ENCODE results near the gene NCOA7. TPM values are rescaled to one million over a fixed set of nuclear protein-coding genes. Genes with fewer than 3 reads are reported as not detected.

Gene NCOA7
- total and polyA plus RNA-seq, 8 donors: 7.4 to 66.7 (median 14.1) TPM

- no peak for TF ChIP-seq CTCF (IDR thresholded peaks at IDR 0.05)
- no peak for FAIRE-seq
- H3K9me3 ChIP-seq: no peaks in the 10 kb centered on the region
These were observed 154.1 kb downstream of the NCOA7 start for GRCh38 chr6:125944896-125945295.

GRCh38 chr6:125945378-125946141 is 154.8 kb downstream of the NCOA7 start:
- peaks cover 20 to 56% (median 46%) of the 10 kb centered on the region in 3 donors for H3K4me1 ChIP-seq
- no peaks in the 10 kb centered on the region for H3K9me3 ChIP-seq
- no peak for TF ChIP-seq CTCF (IDR thresholded peaks at IDR 0.05)
- no peak for DNase-seq
- intact Hi-C loops (cut with DNase I): no loop called here
- 69 to 70% methylated on average over 1 of the region's 1 CpG for WGBS, 2 donors
- H3K27ac ChIP-seq: peak overlapping the region in 3 of 4 donors; percentile 36 to 95 (median 91)
- H3K27me3 ChIP-seq: no peaks in the 10 kb centered on the region
- H3K36me3 ChIP-seq: no peaks in the 10 kb centered on the region
- peak in 3 of 4 donors; percentile 16 to 21 (median 19) for ATAC-seq
- no peak for FAIRE-seq
- H3K4me3 ChIP-seq: no peak overlapping the region

More at GRCh38 chr6:125944896-125945295, 154.1 kb downstream of the NCOA7 start:
- H3K36me3 ChIP-seq: no peaks in the 10 kb centered on the region
- DNase-seq (no peak), ATAC-seq (no peak)
- intact Hi-C loops (cut with DNase I): no loop called here
- no peak overlapping the region for H3K4me3 ChIP-seq
- peaks cover 20 to 56% (median 46%) of the 10 kb centered on the region in 3 donors for H3K4me1 ChIP-seq
- WGBS, 2 donors: 20 to 39% methylated on average over 1 of the region's 1 CpG
- H3K27me3 ChIP-seq: no peaks in the 10 kb centered on the region
- peak overlapping the region; percentile 16 to 95 (median 64) for H3K27ac ChIP-seq

GRCh38 chr6:125947615-125948014 is 156.9 kb downstream of the NCOA7 start:
- ATAC-seq (no peak), FAIRE-seq (no peak), DNase-seq (no peak)
- Histone ChIP-seq H3K4me1 (peaks cover 20 to 42% (median 38%) of the 10 kb centered on the region in 3 donors), H3K36me3 (no peaks in the 10 kb centered on the region), H3K27ac (peak overlapping the region in 1 of 4 donors; percentile 91), H3K27me3 (no peaks in the 10 kb centered on the region), H3K9me3 (no peaks in the 10 kb centered on the region), H3K4me3 (no peak overlapping the region)
- TF ChIP-seq CTCF (IDR thresholded peaks at IDR 0.05): no peak
- intact Hi-C loops (cut with DNase I): no loop called here
- 89% methylated on average over 2 of the region's 2 CpGs for WGBS, 2 donors

GRCh38 chr6:125948455-125948854 is 157.7 kb downstream of the NCOA7 start:
- Histone ChIP-seq H3K4me1 (peaks cover 18 to 33% (median 29%) of the 10 kb centered on the region in 3 donors), H3K36me3 (no peaks in the 10 kb centered on the region), H3K27ac (no peak overlapping the region), H3K27me3 (no peaks in the 10 kb centered on the region), H3K9me3 (no peaks in the 10 kb centered on the region), H3K4me3 (no peak overlapping the region)
- TF ChIP-seq CTCF (IDR thresholded peaks at IDR 0.05): no peak
- FAIRE-seq: no peak
- WGBS, 2 donors: 84 to 87% methylated on average over 3 of the region's 3 CpGs
- intact Hi-C loops (cut with DNase I): no loop called here
- ATAC-seq: no peak
- no peak for DNase-seq

GRCh38 chr6:125949069-125949468 is 158.3 kb downstream of the NCOA7 start:
- ATAC-seq: no peak
- no peaks in the 10 kb centered on the region for H3K27me3 ChIP-seq
- H3K9me3 ChIP-seq: no peaks in the 10 kb centered on the region
- no peak overlapping the region for H3K4me3 ChIP-seq
- WGBS, 2 donors: 85 to 91% methylated on average over 2 of the region's 2 CpGs
- intact Hi-C loops (cut with DNase I): no loop called here
- H3K4me1 ChIP-seq: peaks cover 13 to 27% (median 23%) of the 10 kb centered on the region in 3 donors
- DNase-seq: no peak
- no peak for TF ChIP-seq CTCF (IDR thresholded peaks at IDR 0.05)
- no peaks in the 10 kb centered on the region for H3K36me3 ChIP-seq
- FAIRE-seq: no peak
- no peak overlapping the region for H3K27ac ChIP-seq

All from pancreas (tissue), 10 donors.